Stimulated activated naive CD8-positive, alpha-beta T cell treated with anti-CD3 and anti-CD28 coated beads, Interleukin-15, amount 100 ng/mL, for 72 hours (primary cell): Measurements from ENCODE around the gene LRRC34.

Experiments
- ATAC-seq: fragments of 150-1000 bp; cut with Tn5 transposase; 2 replicates; pipeline ENCODE4 v1.10.0; 2021; ENCODE audit warnings: mild to moderate bottlenecking, moderate library complexity
- DNase-seq, 2 donors: peaks; one replicate each; pipeline ENCODE4 v3.0.0; 2021 to 2022
- H3K27ac Mint-ChIP-seq, 2 donors: one replicate each; pipeline ENCODE4 v1.8.0; 2022; ENCODE audit warnings: mild to moderate bottlenecking in 2 of 2, mixed read lengths in 2 of 2, moderate library complexity in 2 of 2
- H3K27me3 Mint-ChIP-seq: one replicate; pipeline ENCODE4 v1.8.0; 2022; ENCODE audit warnings: mixed read lengths
- H3K4me1 Mint-ChIP-seq: one replicate; pipeline ENCODE4 v1.8.0; 2022; ENCODE audit warnings: mild to moderate bottlenecking, mixed read lengths
- H3K4me3 Mint-ChIP-seq, 2 donors: one replicate each; pipeline ENCODE4 v1.8.0; 2022; ENCODE audit warnings: mild to moderate bottlenecking in 2 of 2, mixed read lengths in 2 of 2, moderate library complexity in 1 of 2
- H3K9me3 Mint-ChIP-seq, 2 donors: one replicate each; pipeline ENCODE4 v1.8.0; 2022; ENCODE audit warnings: mixed read lengths in 2 of 2

The LRRC34 gene, protein sequence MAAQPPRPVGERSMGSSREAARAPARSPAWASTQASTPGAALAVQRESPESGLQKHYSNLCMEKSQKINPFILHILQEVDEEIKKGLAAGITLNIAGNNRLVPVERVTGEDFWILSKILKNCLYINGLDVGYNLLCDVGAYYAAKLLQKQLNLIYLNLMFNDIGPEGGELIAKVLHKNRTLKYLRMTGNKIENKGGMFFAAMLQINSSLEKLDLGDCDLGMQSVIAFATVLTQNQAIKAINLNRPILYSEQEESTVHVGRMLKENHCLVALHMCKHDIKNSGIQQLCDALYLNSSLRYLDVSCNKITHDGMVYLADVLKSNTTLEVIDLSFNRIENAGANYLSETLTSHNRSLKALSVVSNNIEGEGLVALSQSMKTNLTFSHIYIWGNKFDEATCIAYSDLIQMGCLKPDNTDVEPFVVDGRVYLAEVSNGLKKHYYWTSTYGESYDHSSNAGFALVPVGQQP

DNA sequence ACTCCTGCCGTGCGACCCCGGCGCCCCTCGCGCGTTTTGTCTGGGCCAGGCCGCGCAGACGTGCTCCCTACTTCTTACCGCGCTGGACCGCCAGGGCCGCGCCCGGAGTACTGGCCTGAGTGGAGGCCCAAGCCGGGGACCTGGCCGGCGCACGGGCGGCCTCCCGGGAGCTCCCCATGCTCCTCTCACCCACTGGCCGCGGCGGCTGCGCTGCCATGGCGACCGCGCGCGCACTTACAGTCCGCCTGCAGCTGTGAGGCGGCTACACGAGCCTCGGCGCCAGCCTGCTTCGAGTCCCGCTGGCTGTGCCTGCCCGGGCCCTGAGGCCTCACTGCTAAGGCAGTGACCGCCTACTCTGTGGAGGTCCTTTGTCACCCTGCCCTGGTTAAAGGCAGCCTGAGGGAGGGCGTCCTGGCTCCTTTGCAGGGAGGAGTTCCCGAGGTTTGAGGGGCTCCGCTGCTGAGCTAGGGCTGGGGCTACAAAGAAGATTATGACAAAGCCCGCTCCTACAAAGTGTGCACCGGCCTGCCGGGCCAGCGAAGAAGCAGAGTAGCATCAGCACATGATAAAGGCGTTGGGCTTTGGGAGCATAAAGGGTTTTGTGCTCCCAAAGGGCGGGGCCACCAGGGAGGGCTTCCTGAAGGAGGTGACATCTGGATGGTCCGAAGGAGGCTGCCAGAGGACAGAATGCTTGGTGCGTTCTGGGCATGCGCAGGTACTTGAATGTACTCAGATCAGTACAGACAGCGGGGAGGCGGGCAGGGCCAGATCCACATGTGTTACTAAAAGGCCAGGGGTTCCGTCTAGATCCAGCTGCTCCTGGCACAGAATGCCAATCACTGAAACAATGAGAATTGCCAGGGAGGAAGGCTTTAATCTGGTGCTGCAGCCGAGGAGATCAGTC lies at the start of gene LRRC34, which contains the start of gene LRRIQ4:
Gene LRRC34 (minus strand): TSS at position 573 of the 904 bp plus-strand sequence. CDS start 356 bp downstream, at position 217.
Gene LRRIQ4 (plus strand): TSS at position 539 of the 904 bp plus-strand sequence. CDS start 9,052 bp downstream, outside the sequence.
- peak within 1 kb of the TSS; percentile 89 for H3K4me3 Mint-ChIP-seq
- peak; percentile 65 to 77 for DNase-seq
- peaks cover 10% of the 10 kb centered on the region for H3K27me3 Mint-ChIP-seq
- peak within 1 kb of the TSS; percentile 71 to 89 for H3K27ac Mint-ChIP-seq
- peaks cover 35% of the 10 kb centered on the region for H3K4me1 Mint-ChIP-seq
- peaks cover 13 to 15% of the 10 kb centered on the region in 2 donors for H3K9me3 Mint-ChIP-seq
- peak; percentile 78 for ATAC-seq

DNA sequence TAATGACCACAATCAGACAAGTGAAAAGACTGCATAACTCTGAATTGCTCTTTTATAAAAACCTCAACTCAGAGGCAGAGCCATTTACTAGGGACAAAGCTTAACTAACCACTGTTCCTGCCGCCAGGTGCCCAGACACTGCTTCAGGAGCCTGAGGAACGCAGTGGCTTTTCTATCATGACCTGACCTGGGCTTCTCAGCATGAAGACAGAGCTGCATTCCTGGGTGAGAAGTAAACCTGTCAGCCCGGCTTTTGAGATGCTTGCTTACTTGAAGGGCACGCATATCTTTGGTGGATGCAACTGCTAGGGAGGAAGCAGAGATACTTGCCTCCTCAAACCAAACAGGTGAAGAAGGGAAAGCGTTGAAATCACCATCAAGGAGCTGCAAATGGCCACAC lies 49.2 kb upstream of the LRRC34 start:
- Mint-ChIP-seq H3K9me3 (no peaks in the 10 kb centered on the region), H3K27ac (no peak overlapping the region), H3K27me3 (peaks cover 18% of the 10 kb centered on the region), H3K4me1 (peaks cover 26% of the 10 kb centered on the region), H3K4me3 (no peak overlapping the region)
- ATAC-seq (no peak), DNase-seq (no peak)

DNA sequence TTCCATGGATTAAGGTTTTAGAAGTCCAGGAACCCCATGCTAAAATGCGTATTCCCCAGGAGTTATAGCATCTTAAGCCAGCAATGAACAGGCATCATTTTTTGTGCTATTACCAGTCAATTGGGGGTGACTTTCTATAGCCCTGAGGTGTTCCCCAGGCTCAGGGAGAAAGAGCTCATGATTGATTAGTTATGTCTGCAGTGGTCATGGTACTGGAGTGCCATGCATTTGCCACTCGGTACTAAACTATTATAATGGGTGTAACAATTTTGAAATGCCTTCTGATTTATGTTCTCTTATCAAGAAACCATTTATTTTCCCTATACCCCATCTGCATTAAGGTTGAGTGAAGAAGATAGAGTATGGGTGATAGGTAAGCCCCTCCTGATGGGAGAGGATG lies 45.1 kb upstream of the LRRC34 start:
- ATAC-seq: no peak
- no peaks in the 10 kb centered on the region for H3K4me1 Mint-ChIP-seq

DNA sequence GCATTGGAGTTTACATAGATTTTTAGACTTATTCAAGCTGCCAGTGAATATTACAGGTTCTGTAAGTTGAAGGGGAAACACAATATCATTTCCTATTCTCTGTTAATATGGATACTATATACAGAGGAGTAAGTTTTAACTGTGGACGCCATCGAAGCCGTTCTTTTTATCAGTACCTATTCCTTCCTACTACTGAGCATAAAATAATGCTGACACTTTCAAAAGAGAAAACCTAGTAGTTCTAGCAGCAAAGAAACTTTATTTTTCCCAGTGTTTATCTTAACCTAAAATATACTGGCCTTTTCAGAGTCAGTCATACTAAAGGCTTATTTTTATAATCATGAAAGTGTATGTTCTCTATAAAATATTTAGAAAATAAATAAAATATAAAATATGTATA lies 42.8 kb upstream of the LRRC34 start:
- DNase-seq (no peak), ATAC-seq (no peak)
- Mint-ChIP-seq H3K27ac (no peak overlapping the region), H3K4me3 (no peak overlapping the region), H3K27me3 (peaks cover 26% of the 10 kb centered on the region), H3K4me1 (no peaks in the 10 kb centered on the region), H3K9me3 (no peaks in the 10 kb centered on the region)

More for the DNA sequence above, 45.1 kb upstream of the LRRC34 start:
- DNase-seq: no peak
- Mint-ChIP-seq H3K4me3 (no peak overlapping the region), H3K27me3 (peaks cover 34% of the 10 kb centered on the region), H3K9me3 (no peaks in the 10 kb centered on the region), H3K27ac (no peak overlapping the region)

DNA sequence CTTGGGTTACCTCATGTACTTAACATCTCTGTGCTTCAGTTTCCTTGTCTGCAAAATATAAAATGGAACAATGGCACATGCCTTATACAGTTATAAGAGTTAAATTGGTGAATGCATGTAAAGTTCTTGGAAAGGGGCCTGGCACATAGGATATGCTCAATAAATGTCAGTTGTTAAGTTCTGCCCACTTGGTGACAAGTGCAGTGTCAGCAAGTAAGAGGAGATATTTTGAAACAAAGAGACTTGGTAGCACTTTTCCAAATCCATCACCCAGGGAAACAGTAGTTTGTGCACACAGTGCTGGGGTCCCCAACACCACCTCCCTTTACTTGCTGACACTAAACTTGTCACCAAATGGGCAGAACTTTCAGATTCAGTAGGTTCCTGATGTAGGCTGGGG lies 37.9 kb upstream of the LRRC34 start:
- DNase-seq (no peak), ATAC-seq (no peak)
- no peak overlapping the region for H3K27ac Mint-ChIP-seq
- H3K27me3 Mint-ChIP-seq: peaks cover 17% of the 10 kb centered on the region
- no peaks in the 10 kb centered on the region for H3K4me1 Mint-ChIP-seq
- H3K9me3 Mint-ChIP-seq: no peaks in the 10 kb centered on the region
- no peak overlapping the region for H3K4me3 Mint-ChIP-seq

DNA sequence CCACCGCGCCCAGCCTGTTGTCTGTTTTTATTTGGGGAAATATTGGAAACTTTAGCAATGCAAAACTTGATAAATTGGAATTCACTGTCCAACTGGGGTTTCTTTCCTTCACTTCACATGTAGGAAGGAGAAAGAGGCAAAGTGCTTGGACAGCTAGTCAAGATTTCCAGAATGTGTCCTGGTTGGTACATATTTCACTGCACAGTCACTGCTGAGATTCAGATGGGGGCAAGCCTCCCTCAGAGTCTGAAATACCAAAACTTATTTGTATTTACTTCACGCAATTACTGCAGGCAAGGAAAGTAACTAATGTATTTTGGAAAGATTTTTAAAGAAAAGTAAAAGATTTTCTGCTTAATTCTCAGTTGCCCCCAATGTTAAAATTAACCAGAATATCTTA lies 36.0 kb upstream of the LRRC34 start:
- DNase-seq (no peak), ATAC-seq (no peak)
- H3K4me3 Mint-ChIP-seq: no peak overlapping the region
- peaks cover 8% of the 10 kb centered on the region for H3K27me3 Mint-ChIP-seq
- no peak overlapping the region for H3K27ac Mint-ChIP-seq
- H3K9me3 Mint-ChIP-seq: no peaks in the 10 kb centered on the region
- no peaks in the 10 kb centered on the region for H3K4me1 Mint-ChIP-seq

DNA sequence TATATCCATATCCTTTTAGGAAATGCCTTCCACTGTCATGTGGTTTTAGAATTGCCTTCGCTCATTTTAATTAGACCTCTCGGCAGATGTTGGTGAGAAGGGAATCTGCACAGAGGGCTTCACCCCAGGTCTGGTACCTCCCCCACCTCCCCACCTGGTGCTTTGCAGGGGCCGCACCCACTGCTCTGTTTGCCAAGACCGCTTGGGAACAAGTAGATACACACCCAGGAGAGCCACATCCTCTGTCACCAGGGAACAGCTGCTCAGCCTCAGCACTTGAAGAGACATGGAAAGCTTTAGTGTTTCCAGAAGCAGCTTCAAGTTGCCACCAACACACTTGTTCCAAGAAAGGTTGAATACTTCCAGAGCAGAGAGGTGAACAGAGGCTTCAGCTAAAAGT lies 35.2 kb upstream of the LRRC34 start:
- Mint-ChIP-seq H3K9me3 (no peaks in the 10 kb centered on the region), H3K4me3 (no peak overlapping the region), H3K27ac (no peak overlapping the region), H3K4me1 (no peaks in the 10 kb centered on the region), H3K27me3 (peaks cover 8% of the 10 kb centered on the region)
- ATAC-seq (no peak), DNase-seq (no peak)

DNA sequence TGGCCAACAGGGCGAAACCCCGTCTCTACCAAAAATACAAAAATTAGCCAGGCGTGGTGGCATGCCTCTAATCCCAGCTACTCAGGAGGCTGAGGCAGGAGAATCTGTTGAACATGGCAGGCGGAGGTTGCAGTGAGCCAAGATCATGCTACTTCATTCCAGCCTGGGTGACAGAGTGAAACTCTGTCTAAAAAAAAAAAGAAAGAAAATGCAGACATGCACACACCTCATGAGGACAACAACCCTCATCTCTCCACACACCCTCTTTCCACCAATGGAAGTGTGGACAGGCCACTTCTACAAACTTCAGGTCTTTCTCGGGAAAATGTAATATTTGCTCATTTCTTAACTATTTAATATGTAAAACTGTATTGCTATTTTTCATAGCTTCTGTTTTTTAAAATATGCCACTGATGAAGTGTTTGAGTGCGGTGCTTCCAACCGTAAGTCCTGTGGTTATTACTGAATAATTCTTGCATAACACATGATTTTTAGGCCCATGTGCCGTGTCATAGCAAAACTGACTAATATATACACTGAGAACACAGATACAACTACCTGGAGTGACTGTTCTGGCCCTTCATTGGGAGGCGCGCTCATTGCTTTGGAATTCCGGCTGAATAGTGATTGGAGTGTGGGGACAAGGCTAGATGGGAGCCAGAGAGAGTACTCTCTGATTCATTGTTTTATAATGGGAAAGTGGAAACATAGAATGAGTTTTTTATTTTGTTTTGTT lies 33.9 kb upstream of the LRRC34 start:
- H3K9me3 Mint-ChIP-seq: no peaks in the 10 kb centered on the region
- no peaks in the 10 kb centered on the region for H3K4me1 Mint-ChIP-seq
- DNase-seq (no peak), ATAC-seq (no peak)
- peak overlapping the region in 1 of 2 donors; percentile 72 for H3K27ac Mint-ChIP-seq
- no peak overlapping the region for H3K4me3 Mint-ChIP-seq
- H3K27me3 Mint-ChIP-seq: peaks cover 8% of the 10 kb centered on the region

DNA sequence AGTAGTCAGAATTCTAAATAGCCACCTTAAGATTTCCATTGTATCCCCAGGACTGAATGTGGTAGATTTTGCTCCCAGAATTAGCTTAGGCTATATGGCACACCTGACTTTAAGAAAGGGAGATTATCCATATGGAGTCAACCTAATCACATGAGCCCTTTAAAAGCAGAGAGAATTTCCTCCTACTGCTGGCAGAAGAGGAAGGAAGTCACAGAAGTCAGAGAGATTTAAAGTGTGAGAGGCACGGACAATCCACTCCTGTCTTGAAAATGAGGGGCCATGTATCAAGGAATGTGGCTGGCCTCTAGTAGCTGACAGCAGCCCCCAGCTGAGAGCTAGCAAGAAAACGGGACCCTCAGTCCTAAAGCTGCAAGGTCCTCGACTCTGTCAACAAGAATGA lies 30.3 kb upstream of the LRRC34 start:
- Mint-ChIP-seq H3K27me3 (peaks cover 12% of the 10 kb centered on the region), H3K4me1 (no peaks in the 10 kb centered on the region), H3K9me3 (no peaks in the 10 kb centered on the region), H3K27ac (no peak overlapping the region), H3K4me3 (no peak overlapping the region)
- DNase-seq: no peak
- ATAC-seq: no peak

DNA sequence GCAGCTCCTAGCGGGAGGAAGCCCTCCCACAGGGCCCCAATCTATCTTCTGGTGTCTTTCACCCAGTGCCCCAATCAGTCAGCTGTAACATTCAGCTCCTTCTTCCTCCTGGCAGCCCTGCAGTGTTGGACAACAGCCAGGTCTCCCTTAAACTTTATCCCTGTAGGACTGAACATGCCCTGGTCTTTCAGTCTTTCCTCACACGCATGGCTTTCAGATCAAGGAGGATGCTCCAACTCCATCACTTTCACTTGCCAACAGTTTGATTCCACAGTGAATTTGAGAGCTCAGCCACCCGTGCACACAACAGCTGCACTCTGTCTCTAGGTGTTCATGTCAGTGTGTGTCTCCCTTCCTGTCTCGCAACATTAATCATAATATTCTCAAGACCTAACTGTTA lies 28.5 kb upstream of the LRRC34 start:
- H3K4me1 Mint-ChIP-seq: no peaks in the 10 kb centered on the region
- no peak for DNase-seq
- no peaks in the 10 kb centered on the region for H3K9me3 Mint-ChIP-seq
- peaks cover 8% of the 10 kb centered on the region for H3K27me3 Mint-ChIP-seq
- H3K27ac Mint-ChIP-seq: no peak overlapping the region
- no peak overlapping the region for H3K4me3 Mint-ChIP-seq
- ATAC-seq: no peak

DNA sequence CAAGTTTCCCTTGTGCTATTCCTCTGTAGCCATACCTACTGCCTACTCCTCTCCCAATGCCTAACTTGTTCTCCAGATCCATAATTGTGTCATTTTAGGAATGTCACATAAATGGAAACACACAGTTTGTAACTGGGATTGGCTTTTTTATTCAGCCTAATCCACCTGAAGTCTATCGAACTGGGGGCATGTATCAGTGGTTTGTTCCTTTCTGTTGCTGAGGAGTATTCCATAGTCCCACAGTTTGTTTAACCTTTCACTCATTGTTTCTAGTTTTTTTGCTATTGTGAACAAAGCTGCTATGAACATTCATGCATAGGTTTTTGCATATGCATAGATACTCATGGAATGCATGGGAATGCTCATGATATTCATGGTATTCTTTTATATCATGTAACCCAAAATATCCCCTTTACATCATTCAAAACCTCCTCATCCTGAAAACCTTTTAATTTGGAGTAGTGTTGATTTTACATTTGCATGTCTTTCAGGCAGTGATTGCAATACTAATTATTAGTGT lies 25.9 kb upstream of the LRRC34 start:
- Mint-ChIP-seq H3K9me3 (no peaks in the 10 kb centered on the region), H3K27me3 (peaks cover 8% of the 10 kb centered on the region), H3K4me3 (no peak overlapping the region), H3K4me1 (no peaks in the 10 kb centered on the region), H3K27ac (no peak overlapping the region)
- no peak for ATAC-seq
- DNase-seq: no peak

DNA sequence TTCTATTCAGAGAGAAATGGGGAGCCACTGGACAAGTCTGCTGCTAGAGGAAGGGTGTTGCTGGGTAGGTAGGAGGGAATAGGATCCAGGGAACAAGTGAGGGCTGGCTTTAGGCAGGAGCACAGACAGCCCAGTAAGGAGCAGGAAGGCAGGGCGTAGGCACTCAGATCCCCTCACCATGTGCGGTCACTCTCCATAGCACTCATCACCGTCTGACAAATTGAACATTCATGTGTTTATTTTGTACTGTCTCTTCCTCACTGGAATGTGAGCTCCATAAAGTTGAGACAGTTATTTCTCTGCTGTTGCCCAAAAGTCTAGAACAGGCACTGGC lies 24.2 kb upstream of the LRRC34 start:
- ATAC-seq: no peak
- Mint-ChIP-seq H3K4me3 (no peak overlapping the region), H3K4me1 (no peaks in the 10 kb centered on the region), H3K27ac (no peak overlapping the region), H3K27me3 (peaks cover 8% of the 10 kb centered on the region), H3K9me3 (no peaks in the 10 kb centered on the region)
- DNase-seq: no peak

DNA sequence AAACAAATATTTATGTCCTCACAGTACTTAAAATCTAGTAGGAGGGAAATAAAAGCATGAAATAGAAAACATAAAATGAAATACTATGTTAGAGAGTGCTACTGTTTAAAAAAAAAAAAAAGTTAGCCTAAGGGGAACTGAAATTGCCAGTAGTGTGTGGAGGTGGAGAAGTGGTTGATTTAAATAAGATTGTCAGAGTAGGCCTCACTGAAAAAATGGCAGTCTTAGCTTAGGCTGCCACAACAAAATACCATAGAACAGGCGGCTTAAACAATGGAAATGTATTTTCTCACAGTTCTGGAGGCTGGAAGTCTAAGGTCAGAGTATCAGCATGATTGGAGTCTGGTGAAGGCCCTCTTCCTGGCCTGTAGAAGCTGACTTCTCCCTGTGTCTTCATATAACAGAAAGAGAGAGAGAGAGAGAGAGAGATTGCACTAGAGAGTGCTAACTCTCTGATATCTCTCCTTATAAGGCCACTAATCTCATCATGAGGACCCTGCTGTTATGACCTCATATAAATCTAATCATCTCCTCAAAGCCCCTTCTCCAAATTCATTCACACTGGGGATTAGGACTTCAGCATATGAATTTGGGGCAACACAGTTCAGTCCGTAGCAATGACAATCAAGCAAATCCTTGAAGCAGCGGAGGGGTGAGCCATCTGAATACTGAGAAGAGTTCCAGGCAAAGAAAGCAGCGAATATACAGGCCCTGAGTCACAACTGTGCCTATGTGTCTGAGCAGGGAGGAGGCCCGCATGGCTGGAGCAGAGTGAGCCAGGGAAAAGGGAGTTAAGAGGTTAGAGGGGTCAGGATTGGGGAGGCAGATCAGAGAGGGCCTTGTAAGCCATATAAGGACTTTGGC lies 23.6 kb upstream of the LRRC34 start:
- H3K27me3 Mint-ChIP-seq: peaks cover 8% of the 10 kb centered on the region
- no peaks in the 10 kb centered on the region for H3K9me3 Mint-ChIP-seq
- H3K27ac Mint-ChIP-seq: no peak overlapping the region
- no peak for ATAC-seq
- no peak overlapping the region for H3K4me3 Mint-ChIP-seq
- no peaks in the 10 kb centered on the region for H3K4me1 Mint-ChIP-seq
- no peak for DNase-seq

DNA sequence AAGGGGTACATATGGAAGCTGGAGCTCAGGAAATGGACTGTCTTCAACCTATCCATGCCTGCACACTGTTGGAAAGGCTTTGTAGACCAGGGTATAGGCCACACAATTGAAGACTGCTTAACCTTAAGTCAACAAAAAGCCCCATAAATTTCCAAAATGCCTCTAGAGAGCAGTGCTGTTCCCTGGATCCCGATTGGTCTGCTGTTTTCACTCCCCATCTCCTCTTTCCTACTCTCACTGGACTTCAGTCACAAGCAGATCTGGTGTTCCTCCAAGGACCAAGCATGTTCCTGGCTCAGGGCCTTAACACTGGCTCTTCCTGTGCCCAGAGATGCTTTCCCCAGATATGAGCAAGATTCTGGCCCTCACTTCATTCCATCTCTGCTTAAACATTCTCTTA lies 22.8 kb upstream of the LRRC34 start:
- ATAC-seq (no peak), DNase-seq (no peak)
- no peaks in the 10 kb centered on the region for H3K4me1 Mint-ChIP-seq
- peaks cover 6% of the 10 kb centered on the region for H3K27me3 Mint-ChIP-seq
- no peaks in the 10 kb centered on the region for H3K9me3 Mint-ChIP-seq
- H3K27ac Mint-ChIP-seq: no peak overlapping the region
- no peak overlapping the region for H3K4me3 Mint-ChIP-seq
